ENCODE data around the gene TMEM128. TPM values are rescaled to one million over a fixed set of nuclear protein-coding genes. Genes with fewer than 3 reads are reported as not detected.
"Not testable (repeated sequence)": the region's sequence is repeated elsewhere in the genome, so short reads cannot be mapped to it uniquely, and the experiment has no call there.

Gene TMEM128
- total RNA-seq, 1 donor from 2014 or later, result 32.8 TPM

- H3K4me3 ChIP-seq (ENCODE audit: low read depth, low read length), result no peak overlapping the region
- TF ChIP-seq, protein P1, sequence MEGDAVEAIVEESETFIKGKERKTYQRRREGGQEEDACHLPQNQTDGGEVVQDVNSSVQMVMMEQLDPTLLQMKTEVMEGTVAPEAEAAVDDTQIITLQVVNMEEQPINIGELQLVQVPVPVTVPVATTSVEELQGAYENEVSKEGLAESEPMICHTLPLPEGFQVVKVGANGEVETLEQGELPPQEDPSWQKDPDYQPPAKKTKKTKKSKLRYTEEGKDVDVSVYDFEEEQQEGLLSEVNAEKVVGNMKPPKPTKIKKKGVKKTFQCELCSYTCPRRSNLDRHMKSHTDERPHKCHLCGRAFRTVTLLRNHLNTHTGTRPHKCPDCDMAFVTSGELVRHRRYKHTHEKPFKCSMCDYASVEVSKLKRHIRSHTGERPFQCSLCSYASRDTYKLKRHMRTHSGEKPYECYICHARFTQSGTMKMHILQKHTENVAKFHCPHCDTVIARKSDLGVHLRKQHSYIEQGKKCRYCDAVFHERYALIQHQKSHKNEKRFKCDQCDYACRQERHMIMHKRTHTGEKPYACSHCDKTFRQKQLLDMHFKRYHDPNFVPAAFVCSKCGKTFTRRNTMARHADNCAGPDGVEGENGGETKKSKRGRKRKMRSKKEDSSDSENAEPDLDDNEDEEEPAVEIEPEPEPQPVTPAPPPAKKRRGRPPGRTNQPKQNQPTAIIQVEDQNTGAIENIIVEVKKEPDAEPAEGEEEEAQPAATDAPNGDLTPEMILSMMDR (conservative IDR thresholded peaks at IDR 0.05; ENCODE audit: low read depth, low read length), result no peak
- DNase-seq (ENCODE audit: low read depth), result no peak
These were observed 8.8 kb upstream of the TMEM128 start for GRCh38 chr4:4256799-4257198.

- TF ChIP-seq, protein P1 (conservative IDR thresholded peaks at IDR 0.05; ENCODE audit: low read depth, low read length), result no peak
- no peak overlapping the region for H3K4me3 ChIP-seq (ENCODE audit: low read depth, low read length)
- no peak for DNase-seq (ENCODE audit: low read depth)
These were observed 6.6 kb upstream of the TMEM128 start for GRCh38 chr4:4254666-4255065.

DNA sequence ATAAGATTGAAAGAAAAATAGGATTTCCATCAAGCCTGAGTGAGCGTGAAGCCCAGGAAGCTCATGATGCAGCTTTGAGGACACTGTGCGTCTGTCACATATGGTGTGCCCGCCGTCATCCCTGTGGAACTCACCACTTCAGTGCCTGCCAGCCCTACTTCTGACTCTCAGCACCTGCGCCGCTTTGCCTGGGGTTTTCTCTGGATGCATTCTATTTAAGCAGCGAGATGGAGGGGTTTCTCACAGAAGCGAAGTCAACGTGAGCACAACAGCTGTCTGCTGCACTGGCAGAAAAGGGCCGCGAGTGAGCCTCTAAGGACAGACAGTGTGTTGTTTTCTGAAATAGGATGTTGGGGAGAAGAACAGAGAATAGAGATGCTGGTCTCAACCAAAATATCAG is 6.2 kb upstream of the TMEM128 start:
- H3K4me3 ChIP-seq (ENCODE audit: low read depth, low read length), result no peak overlapping the region
- TF ChIP-seq, protein P1 (conservative IDR thresholded peaks at IDR 0.05; ENCODE audit: low read depth, low read length), result no peak
- DNase-seq (ENCODE audit: low read depth), result no peak

DNA sequence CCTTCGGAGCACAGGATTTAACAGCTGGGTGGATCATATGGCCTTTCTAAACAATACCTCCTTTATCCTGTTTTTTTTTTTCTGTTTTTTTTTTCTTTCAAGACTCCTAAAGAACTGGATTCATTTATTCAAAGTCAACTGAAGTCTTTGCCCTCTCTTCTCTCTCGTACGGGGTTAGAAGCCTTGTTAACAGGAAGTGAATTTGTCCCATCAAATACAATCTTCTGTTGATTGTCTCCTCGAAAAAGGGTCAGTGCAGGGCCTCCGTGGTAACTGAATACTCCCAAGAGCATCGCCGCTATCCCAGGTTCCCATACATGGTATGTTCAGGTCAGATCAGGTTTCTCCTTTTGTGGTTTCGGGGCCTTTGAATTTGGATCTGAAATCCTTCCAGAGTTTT is 1.8 kb upstream of the TMEM128 start:
- no peak overlapping the region for H3K4me3 ChIP-seq (ENCODE audit: low read depth, low read length)
- no peak for DNase-seq (ENCODE audit: low read depth)
- TF ChIP-seq, protein P1 (conservative IDR thresholded peaks at IDR 0.05; ENCODE audit: low read depth, low read length), result no peak

DNA sequence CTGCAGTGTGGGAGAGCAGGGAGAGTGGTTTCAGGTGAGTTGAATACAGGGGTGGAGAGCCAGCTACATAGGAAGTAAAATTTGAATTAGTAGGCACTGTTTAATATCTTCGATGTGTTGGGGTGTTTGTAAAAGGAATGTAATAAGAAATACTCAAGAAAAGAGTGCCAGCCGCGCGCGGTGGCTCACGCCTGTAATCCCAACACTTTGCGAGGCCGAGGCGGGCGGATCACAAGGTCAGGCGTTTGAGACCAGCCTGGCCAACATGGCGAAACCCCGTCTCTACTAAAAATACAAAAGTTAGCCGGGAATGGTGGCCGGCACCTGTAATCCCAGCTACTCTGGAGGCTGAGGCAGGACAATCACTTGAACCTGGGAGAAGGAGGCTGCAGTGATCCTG is 1.3 kb upstream of the TMEM128 start:
- not testable (repeated sequence) for DNase-seq (ENCODE audit: low read depth); H3K4me3 ChIP-seq (ENCODE audit: low read depth, low read length)

DNA sequence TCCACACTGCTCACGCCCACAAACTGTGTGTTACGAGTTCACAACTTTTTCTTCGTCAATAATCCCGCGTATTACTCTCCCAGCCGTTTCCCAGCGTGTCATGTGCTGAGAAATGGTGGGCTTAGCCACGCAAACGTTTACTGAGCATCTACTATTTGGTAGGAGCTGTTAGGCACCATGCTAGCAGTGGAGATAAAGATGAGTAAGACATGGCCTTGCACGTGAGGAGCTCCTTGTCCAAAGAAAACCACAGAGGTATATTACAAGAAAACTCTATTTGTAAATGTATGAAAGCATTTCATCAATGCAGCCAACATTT is 821 bp upstream of the TMEM128 start:
- peak overlapping the region; percentile 87 for H3K4me3 ChIP-seq (ENCODE audit: low read depth, low read length)
- no peak for DNase-seq (ENCODE audit: low read depth)
- TF ChIP-seq, protein P1 (conservative IDR thresholded peaks at IDR 0.05; ENCODE audit: low read depth, low read length), result no peak

GRCh38 chr4:4247696-4248028 is 361 bp downstream of the TMEM128 start:
- TF ChIP-seq, protein P1 (conservative IDR thresholded peaks at IDR 0.05; ENCODE audit: low read depth, low read length), result no peak
- H3K4me3 ChIP-seq (ENCODE audit: low read depth, low read length), result peak overlapping the region; percentile 87
- peak; percentile 10 for DNase-seq (ENCODE audit: low read depth)

- TF ChIP-seq, protein P1 (conservative IDR thresholded peaks at IDR 0.05; ENCODE audit: low read depth, low read length), result no peak
- no peak for DNase-seq (ENCODE audit: low read depth)
These were observed 2.9 kb downstream of the TMEM128 start for GRCh38 chr4:4245172-4245571.

DNA sequence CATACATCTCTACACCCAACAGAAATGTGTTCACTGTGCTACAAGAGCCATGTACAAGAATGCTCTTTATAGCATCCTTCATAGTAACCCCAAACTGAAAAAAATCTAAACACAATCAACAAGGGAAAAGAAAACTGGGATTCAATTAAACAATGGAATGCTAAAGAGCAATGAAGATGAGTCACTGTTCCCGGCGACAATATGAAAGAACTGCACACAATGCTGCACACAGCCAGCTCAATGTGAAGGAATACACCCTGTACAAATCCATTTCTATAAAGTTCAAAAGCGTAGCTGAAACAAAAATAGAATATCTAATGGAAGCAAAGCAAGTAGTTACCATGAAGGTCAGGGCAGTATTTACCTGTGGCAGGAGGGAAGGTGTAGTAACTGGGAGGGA is 8.5 kb downstream of the TMEM128 start:
- not testable (repeated sequence) for H3K4me3 ChIP-seq (ENCODE audit: low read depth, low read length); DNase-seq (ENCODE audit: low read depth)

More at GRCh38 chr4:4245172-4245571, 2.9 kb downstream of the TMEM128 start:
- no peak overlapping the region for H3K4me3 ChIP-seq (ENCODE audit: low read depth, low read length)

Measured in epithelial cell of proximal tubule (primary cell).